Measurements from ENCODE around the gene PRKN.

- TF ChIP-seq CTCF (IDR thresholded peaks at IDR 0.05; ENCODE audit: poor library complexity, severe bottlenecking) = no peak
- TF ChIP-seq RAD21 (conservative IDR thresholded peaks at IDR 0.05) = no peak
- no peak for TF ChIP-seq REST (IDR thresholded peaks at IDR 0.05; ENCODE audit: borderline replicate concordance)
- TF ChIP-seq POLR2AphosphoS5 (IDR thresholded peaks at IDR 0.05) = no peak
Measured at GRCh38 chr6:162580619-162581018, 146.9 kb downstream of the PRKN start.

All from neural cell (in vitro differentiated cells).